ENCODE data around the gene OXSM. TPM values are rescaled to one million over a fixed set of nuclear protein-coding genes. Genes with fewer than 3 reads are reported as not detected.

OXSM gene
- total and polyA plus RNA-seq, 10 of the 15 experiments (the other 5 are each of a cell fraction or from before 2014, with no cell fraction given) = 12.9 to 37.5 (median 22.1) TPM

- WGBS (ENCODE audit: insufficient coverage, insufficient replicate concordance, low lambda C conversion rate, missing lambda C conversion rate) = 51% methylated on average over 3 of the region's 3 CpGs
- DNase-seq (ENCODE audit: low read depth, low spot score) = no peak
- CTCF ChIA-PET = interaction anchor here (0.6 to 3.0 kb wide), 3 partner anchors 55 to 156 kb away, joined by 3 to 11 read pairs (median 3); no protein-coding TSS in a partner anchor
- Histone ChIP-seq H3K9me3 (replicated peaks; ENCODE audit: control insufficient read depth, insufficient read depth, low read length) (no peaks in the 10 kb centered on the region), H3K4me1 (ENCODE audit: control insufficient read depth, insufficient read depth, low read length) (no peaks in the 10 kb centered on the region), H3K79me2 (ENCODE audit: control insufficient read depth, insufficient read depth, low read length) (no peaks in the 10 kb centered on the region), H3K27ac (ENCODE audit: control insufficient read depth, insufficient read depth) (no peak overlapping the region), H3K27me3 (replicated peaks in 1 of 2; ENCODE audit: control insufficient read depth in 2 of 2, insufficient read depth in 2 of 2, low read length in 1 of 2) (no peaks in the 10 kb centered on the region), H4K20me1 (ENCODE audit: control insufficient read depth, insufficient read depth) (no peaks in the 10 kb centered on the region), H3K36me3 (ENCODE audit: control insufficient read depth in 2 of 2, insufficient read depth in 2 of 2, low read length in 1 of 2) (no peaks in the 10 kb centered on the region), H3K4me2 (ENCODE audit: control insufficient read depth, insufficient read depth) (no peak overlapping the region), H3K4me3 (no peak overlapping the region), H2AFZ (ENCODE audit: control insufficient read depth, low read depth, low read length) (no peak overlapping the region), H3K9ac (ENCODE audit: control insufficient read depth, insufficient read depth, low read length) (no peak overlapping the region)
- SMC1A ChIA-PET (ENCODE audit: uncharacterized antibody, unreplicated experiment) = interaction anchor here (1.3 to 2.8 kb wide), 4 partner anchors 11 to 15 kb away, joined by 3 to 9 read pairs (median 6); partner anchors contain the start of gene OXSM
- FAIRE-seq = no peak
- TF ChIP-seq NR2C2 (IDR thresholded peaks at IDR 0.05; ENCODE audit: borderline replicate concordance, control insufficient read depth, insufficient read length, low read depth) (no peak), PML (IDR thresholded peaks at IDR 0.05; ENCODE audit: low read length) (no peak), MEF2A (IDR thresholded peaks at IDR 0.05; ENCODE audit: insufficient read depth, low read depth, low read length) (no peak), GATAD2B (conservative IDR thresholded peaks at IDR 0.05; ENCODE audit: low read depth) (no peak), MYB (IDR thresholded peaks at IDR 0.05; ENCODE audit: borderline replicate concordance, low read depth, low read length) (no peak), NFXL1 (IDR thresholded peaks at IDR 0.05; ENCODE audit: borderline replicate concordance) (no peak), LARP7 (IDR thresholded peaks at IDR 0.05) (no peak), ZNF274 (IDR thresholded peaks at IDR 0.05; ENCODE audit: insufficient read depth, insufficient read length) (no peak), ESRRA (IDR thresholded peaks at IDR 0.05; ENCODE audit: low read length) (no peak), BMI1 (IDR thresholded peaks at IDR 0.05; ENCODE audit: borderline replicate concordance) (no peak), KDM1A (IDR thresholded peaks at IDR 0.05; ENCODE audit: borderline replicate concordance) (no peak)
- TF ChIP-seq, protein P1, sequence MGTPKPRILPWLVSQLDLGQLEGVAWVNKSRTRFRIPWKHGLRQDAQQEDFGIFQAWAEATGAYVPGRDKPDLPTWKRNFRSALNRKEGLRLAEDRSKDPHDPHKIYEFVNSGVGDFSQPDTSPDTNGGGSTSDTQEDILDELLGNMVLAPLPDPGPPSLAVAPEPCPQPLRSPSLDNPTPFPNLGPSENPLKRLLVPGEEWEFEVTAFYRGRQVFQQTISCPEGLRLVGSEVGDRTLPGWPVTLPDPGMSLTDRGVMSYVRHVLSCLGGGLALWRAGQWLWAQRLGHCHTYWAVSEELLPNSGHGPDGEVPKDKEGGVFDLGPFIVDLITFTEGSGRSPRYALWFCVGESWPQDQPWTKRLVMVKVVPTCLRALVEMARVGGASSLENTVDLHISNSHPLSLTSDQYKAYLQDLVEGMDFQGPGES (IDR thresholded peaks at IDR 0.05) = no peak
- TF ChIP-seq, protein P2, sequence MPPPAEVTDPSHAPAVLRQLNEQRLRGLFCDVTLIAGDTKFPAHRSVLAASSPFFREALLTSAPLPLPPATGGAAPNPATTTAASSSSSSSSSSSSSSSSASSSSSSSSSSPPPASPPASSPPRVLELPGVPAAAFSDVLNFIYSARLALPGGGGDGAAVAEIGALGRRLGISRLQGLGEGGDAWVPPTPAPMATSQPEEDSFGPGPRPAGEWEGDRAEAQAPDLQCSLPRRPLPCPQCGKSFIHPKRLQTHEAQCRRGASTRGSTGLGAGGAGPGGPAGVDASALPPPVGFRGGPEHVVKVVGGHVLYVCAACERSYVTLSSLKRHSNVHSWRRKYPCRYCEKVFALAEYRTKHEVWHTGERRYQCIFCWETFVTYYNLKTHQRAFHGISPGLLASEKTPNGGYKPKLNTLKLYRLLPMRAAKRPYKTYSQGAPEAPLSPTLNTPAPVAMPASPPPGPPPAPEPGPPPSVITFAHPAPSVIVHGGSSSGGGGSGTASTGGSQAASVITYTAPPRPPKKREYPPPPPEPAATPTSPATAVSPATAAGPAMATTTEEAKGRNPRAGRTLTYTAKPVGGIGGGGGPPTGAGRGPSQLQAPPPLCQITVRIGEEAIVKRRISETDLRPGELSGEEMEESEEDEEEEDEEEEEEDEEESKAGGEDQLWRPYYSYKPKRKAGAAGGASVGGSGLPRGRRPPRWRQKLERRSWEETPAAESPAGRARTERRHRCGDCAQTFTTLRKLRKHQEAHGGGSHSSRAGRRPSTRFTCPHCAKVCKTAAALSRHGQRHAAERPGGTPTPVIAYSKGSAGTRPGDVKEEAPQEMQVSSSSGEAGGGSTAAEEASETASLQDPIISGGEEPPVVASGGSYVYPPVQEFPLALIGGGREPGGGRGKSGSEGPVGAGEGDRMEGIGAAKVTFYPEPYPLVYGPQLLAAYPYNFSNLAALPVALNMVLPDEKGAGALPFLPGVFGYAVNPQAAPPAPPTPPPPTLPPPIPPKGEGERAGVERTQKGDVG (CRISPR knock-in tag; IDR thresholded peaks at IDR 0.05) = no peak
- in situ Hi-C loops (cut with MboI) = no loop called here
- BruUV-seq (replicated peaks) = no TSS peak
- RAD21 ChIA-PET (ENCODE audit: unreplicated experiment) = interaction anchor here (1.2 kb wide), 1 partner anchor 55 kb away, joined by 4 read pairs; no protein-coding TSS in a partner anchor
- intact Hi-C loops (cut with micrococcal nuclease; ENCODE audit: unreplicated experiment) = no loop called here
- POLR2A ChIA-PET = no interaction called here
- no peak for ATAC-seq
Measured at GRCh38 chr3:25801786-25802185, 11.9 kb downstream of the OXSM start.
